AG10803 (cell line): ENCODE data around the gene NDUFB5.

Experiments
- DNase-seq: peaks from one replicate; pipeline ENCODE4 v3.0.0; 2010; ENCODE audit warnings: low read depth
- H3K4me3 ChIP-seq: 2 replicates; pipeline ENCODE4 v1.5.1; 2011; ENCODE audit warnings: mild to moderate bottlenecking, low read length, control low read depth
- TF ChIP-seq, protein P1 (sequence below): conservative IDR thresholded peaks from 2 replicates; pipeline ENCODE4 v1.5.1; 2011; ENCODE audit warnings: mild to moderate bottlenecking, low read length, control low read depth, inconsistent platforms

NDUFB5 gene

DNA sequence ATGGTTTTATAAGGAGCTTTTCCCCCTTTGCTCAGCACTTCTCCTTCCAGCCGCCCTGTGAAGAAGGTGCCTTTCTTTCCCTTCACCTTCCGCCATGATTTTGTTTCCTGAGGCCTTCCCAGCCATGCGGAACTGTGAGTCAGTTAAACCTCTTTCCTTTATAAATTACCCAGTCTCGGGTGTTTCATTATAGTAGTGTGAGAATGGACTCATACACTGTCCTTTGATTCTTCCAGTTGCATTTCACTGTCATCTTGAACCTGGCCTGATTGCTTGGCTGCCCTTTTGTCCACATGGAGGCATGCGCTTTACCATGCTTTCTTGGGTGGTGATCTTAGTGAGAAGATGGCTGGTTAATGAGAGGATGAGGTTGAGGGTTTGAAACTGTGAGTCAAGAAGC is 71.5 kb downstream of the NDUFB5 start:
- DNase-seq: no peak
- H3K4me3 ChIP-seq: no peak overlapping the region
- TF ChIP-seq, protein P1, sequence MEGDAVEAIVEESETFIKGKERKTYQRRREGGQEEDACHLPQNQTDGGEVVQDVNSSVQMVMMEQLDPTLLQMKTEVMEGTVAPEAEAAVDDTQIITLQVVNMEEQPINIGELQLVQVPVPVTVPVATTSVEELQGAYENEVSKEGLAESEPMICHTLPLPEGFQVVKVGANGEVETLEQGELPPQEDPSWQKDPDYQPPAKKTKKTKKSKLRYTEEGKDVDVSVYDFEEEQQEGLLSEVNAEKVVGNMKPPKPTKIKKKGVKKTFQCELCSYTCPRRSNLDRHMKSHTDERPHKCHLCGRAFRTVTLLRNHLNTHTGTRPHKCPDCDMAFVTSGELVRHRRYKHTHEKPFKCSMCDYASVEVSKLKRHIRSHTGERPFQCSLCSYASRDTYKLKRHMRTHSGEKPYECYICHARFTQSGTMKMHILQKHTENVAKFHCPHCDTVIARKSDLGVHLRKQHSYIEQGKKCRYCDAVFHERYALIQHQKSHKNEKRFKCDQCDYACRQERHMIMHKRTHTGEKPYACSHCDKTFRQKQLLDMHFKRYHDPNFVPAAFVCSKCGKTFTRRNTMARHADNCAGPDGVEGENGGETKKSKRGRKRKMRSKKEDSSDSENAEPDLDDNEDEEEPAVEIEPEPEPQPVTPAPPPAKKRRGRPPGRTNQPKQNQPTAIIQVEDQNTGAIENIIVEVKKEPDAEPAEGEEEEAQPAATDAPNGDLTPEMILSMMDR: no peak; the same call in 1 of the 2 replicates
